ENCODE measurements around the gene PDLIM1.

- TF ChIP-seq, protein P1, sequence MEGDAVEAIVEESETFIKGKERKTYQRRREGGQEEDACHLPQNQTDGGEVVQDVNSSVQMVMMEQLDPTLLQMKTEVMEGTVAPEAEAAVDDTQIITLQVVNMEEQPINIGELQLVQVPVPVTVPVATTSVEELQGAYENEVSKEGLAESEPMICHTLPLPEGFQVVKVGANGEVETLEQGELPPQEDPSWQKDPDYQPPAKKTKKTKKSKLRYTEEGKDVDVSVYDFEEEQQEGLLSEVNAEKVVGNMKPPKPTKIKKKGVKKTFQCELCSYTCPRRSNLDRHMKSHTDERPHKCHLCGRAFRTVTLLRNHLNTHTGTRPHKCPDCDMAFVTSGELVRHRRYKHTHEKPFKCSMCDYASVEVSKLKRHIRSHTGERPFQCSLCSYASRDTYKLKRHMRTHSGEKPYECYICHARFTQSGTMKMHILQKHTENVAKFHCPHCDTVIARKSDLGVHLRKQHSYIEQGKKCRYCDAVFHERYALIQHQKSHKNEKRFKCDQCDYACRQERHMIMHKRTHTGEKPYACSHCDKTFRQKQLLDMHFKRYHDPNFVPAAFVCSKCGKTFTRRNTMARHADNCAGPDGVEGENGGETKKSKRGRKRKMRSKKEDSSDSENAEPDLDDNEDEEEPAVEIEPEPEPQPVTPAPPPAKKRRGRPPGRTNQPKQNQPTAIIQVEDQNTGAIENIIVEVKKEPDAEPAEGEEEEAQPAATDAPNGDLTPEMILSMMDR (conservative IDR thresholded peaks at IDR 0.05; ENCODE audit: low read length): peak; percentile 78
- no peak for TF ChIP-seq EZH2phosphoT487 (IDR thresholded peaks at IDR 0.05; ENCODE audit: borderline replicate concordance)
Observed at GRCh38 chr10:95242581-95243317, 48.1 kb downstream of the PDLIM1 start.
